Subcutaneous abdominal adipose tissue (tissue), 5 donors: ENCODE measurements around the gene CPE.

Experiments used
- H3K27ac ChIP-seq: one replicate; pipeline ENCODE4 v1.7.0; 2013; ENCODE audit warnings: low read depth, mild to moderate bottlenecking, inconsistent platforms, low read length, moderate library complexity
- H3K27me3 ChIP-seq, 5 donors: one replicate each; pipeline ENCODE4 v1.7.0; 2013; ENCODE audit warnings: low read length in 5 of 5, inconsistent platforms in 1 of 5; ENCODE audit not compliant: control insufficient read depth in 5 of 5, insufficient read depth in 4 of 5
- H3K36me3 ChIP-seq, 5 donors: one replicate each; pipeline ENCODE4 v1.7.0; 2013; ENCODE audit warnings: low read length in 5 of 5; ENCODE audit not compliant: control insufficient read depth in 5 of 5, insufficient read depth in 5 of 5
- H3K4me1 ChIP-seq, 5 donors: one replicate each; pipeline ENCODE4 v1.7.0; 2013; ENCODE audit warnings: low read length in 5 of 5, mild to moderate bottlenecking in 3 of 5, moderate library complexity in 1 of 5; ENCODE audit not compliant: control insufficient read depth in 5 of 5, insufficient read depth in 5 of 5
- H3K4me3 ChIP-seq, 5 donors: one replicate each; pipeline ENCODE4 v1.7.0; 2013; ENCODE audit warnings: low read length in 5 of 5, low read depth in 1 of 5
- H3K9ac ChIP-seq, 5 donors: one replicate each; pipeline ENCODE4 v1.7.0; 2013; ENCODE audit warnings: low read length in 5 of 5, mild to moderate bottlenecking in 4 of 5, moderate library complexity in 3 of 5
- H3K9me3 ChIP-seq, 5 donors: one replicate each; pipeline ENCODE4 v1.7.0; 2013; ENCODE audit warnings: low read length in 5 of 5; ENCODE audit not compliant: control insufficient read depth in 5 of 5
- donor health status: healthy.
- donor health status: healthy.
- donor health status: healthy.
- donor health status: healthy.
- donor health status: healthy.

CPE gene

DNA sequence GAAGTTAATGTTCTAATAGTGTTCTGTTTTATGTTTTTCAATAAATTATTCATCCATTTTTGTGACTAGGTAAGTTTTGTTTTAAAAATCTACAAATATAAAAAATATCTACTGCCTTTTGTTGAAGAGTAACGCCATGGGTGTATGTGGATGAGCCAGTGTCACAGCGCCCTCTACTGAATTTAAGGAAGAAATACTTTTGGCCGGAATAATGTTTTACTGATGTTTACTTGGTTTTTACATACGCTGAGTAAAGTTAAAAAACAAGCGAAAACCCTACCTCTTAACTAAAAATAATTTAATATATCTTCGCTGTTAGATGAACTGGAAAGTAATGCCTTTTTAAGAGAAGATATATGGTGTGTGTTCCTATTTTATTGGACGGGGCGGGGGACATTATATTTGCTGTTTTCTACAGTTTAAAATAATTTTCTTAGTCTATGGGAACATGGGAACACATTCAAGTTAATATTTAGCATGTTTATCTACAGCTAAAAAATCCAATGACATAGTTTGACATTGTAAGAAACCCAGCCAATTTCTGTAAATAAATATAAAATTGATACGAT, 86.1 kb downstream of the CPE start:
- H3K27me3 ChIP-seq, result no peaks in the 10 kb centered on the region
- no peak overlapping the region for H3K4me3 ChIP-seq
- no peak overlapping the region for H3K27ac ChIP-seq
- no peak overlapping the region for H3K9ac ChIP-seq
- no peaks in the 10 kb centered on the region for H3K9me3 ChIP-seq
- peaks cover 3 to 14% (median 11%) of the 10 kb centered on the region in 5 donors for H3K4me1 ChIP-seq
- peaks cover 0 to 7% (median 0%) of the 10 kb centered on the region in 5 donors for H3K36me3 ChIP-seq

DNA sequence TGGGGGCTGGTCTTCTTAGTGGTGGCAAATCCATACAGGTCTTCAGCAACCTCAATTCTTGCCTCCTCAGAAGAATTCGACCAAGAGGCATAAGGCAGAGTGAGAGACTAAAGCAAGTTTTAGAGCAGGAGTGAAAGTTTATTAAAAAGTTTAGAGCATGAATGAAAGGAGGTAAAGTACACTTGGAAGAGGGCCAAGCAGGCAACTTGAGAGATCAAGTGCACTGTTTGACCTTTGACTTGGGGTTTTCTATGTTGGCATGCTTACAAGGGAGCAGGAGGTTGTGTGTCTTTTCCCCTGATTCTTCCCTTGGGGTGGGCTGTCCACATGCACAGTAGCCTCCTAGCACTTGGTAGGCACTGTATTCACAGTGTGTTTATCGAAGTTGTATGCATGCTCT, 91.2 kb downstream of the CPE start:
- peaks cover 6 to 18% (median 11%) of the 10 kb centered on the region in 5 donors for H3K9me3 ChIP-seq
- no peak overlapping the region for H3K27ac ChIP-seq
- peaks cover 0 to 10% (median 0%) of the 10 kb centered on the region in 5 donors for H3K36me3 ChIP-seq
- no peak overlapping the region for H3K9ac ChIP-seq
- H3K27me3 ChIP-seq, result no peaks in the 10 kb centered on the region
- H3K4me1 ChIP-seq, result no peaks in the 10 kb centered on the region
- no peak overlapping the region for H3K4me3 ChIP-seq

DNA sequence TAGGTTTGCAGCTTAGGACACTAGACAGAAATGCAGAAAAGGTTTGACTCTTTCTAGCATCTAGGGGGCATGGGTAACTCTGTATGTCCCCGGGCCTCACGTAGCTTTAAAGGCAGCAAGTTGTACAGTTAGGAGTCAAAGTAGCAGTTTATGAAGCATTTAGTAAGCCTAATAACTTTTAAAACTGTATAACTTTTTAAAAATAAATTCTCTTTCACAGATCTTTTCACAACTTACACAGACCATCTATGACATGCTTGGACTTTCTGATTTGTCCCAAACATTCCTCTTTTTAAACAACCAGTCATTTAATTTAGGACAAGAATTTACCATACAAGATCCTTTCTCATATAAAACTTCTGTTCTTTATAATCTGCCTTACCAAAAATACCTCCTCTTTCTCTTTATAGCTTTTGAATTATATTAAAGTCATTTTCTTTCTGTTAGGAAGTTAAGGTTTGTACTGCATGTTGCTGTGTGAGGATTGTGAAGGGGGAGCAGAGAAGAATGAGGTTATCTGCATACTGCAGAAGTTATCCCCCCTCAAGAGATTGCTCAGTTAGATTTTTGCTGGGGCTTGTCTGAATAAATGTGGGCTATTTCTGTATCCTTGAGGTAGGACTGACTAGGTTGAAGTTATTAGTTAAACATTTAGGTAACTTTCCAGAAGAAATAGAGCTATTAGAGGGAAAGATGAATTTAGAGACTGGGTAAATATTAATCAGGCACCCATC, 94.3 kb downstream of the CPE start:
- peaks cover 0 to 3% (median 0%) of the 10 kb centered on the region in 5 donors for H3K4me1 ChIP-seq
- H3K9me3 ChIP-seq, result peaks cover 6 to 18% (median 11%) of the 10 kb centered on the region in 5 donors
- no peaks in the 10 kb centered on the region for H3K27me3 ChIP-seq
- peaks cover 0 to 5% (median 0%) of the 10 kb centered on the region in 5 donors for H3K36me3 ChIP-seq
- H3K4me3 ChIP-seq, result no peak overlapping the region
- H3K9ac ChIP-seq, result no peak overlapping the region
- H3K27ac ChIP-seq, result no peak overlapping the region

DNA sequence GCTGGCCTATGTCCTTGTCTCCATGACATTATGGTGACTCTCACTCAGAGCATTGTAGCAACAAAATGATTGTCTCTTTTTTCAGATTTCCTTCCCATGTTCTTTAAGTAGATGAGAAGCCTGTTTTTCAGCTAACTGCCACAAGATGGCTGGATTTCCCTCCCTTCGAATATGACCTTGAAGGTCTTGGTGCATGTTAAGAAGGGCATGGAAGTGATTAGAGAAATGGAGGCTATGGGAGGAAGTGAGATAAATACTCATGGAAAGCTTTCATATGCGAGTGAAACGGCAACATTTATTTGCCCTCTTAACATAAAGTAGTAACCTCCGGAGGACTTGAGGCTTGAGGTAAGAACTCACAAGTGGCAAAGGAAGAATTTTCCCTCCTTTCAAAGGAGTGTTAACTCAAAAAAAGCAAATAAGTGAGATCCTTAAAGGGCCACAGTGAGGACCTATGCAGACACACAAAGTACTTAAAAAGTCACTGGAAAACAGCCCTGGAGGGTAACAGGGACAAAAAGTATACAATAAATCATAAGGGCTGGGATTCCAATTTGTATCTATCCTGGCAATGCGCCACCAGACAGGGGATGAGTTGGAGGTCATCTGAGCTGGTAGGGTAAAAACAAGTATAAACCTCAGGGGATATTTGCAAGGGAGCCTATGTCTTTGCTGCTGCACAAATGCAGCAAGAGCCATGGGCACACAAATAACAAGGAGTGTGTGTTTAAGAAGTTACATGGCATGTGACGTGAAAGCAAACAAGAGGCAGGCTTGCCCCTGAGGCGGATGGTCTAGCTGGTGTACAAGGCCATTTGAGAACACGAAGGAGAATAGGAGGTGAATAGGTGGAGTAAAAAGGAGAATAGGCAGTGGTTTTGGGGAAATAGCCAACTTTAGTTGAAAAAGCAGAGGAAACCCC, 96.2 kb downstream of the CPE start:
- H3K36me3 ChIP-seq, result peaks cover 0 to 3% (median 0%) of the 10 kb centered on the region in 5 donors
- no peak overlapping the region for H3K27ac ChIP-seq
- H3K9ac ChIP-seq, result no peak overlapping the region
- H3K27me3 ChIP-seq, result no peaks in the 10 kb centered on the region
- no peak overlapping the region for H3K4me3 ChIP-seq
- H3K4me1 ChIP-seq, result peaks cover 0 to 3% (median 0%) of the 10 kb centered on the region in 5 donors
- peaks cover 6 to 18% (median 11%) of the 10 kb centered on the region in 5 donors for H3K9me3 ChIP-seq

DNA sequence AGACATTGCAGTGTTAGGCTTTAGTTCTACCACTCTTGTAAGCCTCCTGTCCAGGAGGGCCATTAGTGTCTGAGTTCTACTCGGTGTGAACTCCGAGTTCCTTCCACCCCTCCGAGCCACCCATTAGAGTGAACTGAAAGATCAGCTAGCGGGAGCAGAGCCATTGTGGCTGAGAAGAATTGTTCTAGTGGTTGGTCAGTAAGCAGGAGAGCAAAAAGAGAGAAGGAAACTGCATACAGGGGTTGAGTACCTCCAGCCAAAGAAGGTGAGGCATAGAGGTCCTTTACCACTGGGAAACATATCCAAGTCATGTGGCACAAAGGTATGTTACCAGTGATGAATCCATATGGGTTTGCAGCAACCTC, 96.9 kb downstream of the CPE start:
- H3K9me3 ChIP-seq, result peaks cover 6 to 18% (median 11%) of the 10 kb centered on the region in 5 donors
- no peak overlapping the region for H3K4me3 ChIP-seq
- H3K9ac ChIP-seq, result no peak overlapping the region
- no peak overlapping the region for H3K27ac ChIP-seq
- H3K4me1 ChIP-seq, result peaks cover 0 to 3% (median 0%) of the 10 kb centered on the region in 5 donors
- H3K27me3 ChIP-seq, result no peaks in the 10 kb centered on the region
- peaks cover 0 to 3% (median 0%) of the 10 kb centered on the region in 5 donors for H3K36me3 ChIP-seq

DNA sequence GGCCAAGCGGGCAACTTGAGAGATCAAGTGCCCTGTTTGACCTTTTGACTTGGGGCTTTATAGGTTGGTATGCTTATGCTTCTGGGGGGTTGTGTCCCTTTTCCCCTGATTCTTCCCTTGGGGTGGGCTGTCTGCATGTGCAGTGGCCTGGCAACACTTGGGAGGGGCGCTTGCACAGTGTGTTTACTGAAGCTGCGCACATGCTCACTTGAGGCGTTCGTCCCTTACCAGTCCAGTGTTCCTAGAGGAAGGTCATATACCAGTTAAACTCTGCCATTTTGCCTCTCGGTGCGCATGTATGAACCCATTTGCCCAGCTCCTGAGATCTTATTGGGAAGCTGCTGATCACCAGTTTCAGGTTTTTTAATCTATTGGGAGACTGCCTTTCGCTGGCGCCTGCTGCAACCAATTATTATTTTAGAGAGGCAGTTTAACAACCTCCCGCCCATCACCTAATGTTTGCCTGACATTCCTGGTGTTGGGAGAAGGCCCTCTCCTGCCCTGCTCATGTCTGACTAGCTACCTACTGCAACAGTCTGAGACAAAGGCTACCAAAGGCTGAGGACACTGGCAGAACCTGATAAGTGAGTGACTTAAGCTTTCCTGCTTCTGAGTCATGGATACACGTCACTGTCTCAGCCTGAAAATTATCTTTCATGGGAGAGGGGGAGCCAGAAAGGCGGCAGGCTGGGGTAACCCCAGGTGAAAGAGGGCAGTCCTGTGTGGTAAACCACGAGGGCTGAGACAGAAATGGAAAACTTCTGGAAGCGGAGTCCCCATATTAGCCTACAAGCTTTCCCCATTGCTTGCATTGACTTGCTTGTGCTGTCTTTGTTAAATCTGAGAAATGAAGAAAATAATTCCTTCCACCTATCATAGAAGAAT, 97.6 kb downstream of the CPE start:
- Histone ChIP-seq H3K9ac (no peak overlapping the region), H3K36me3 (peaks cover 0 to 3% (median 0%) of the 10 kb centered on the region in 5 donors), H3K4me1 (peaks cover 0 to 3% (median 0%) of the 10 kb centered on the region in 5 donors), H3K27me3 (no peaks in the 10 kb centered on the region), H3K9me3 (peaks cover 6 to 18% (median 11%) of the 10 kb centered on the region in 5 donors), H3K27ac (no peak overlapping the region), H3K4me3 (no peak overlapping the region)

DNA sequence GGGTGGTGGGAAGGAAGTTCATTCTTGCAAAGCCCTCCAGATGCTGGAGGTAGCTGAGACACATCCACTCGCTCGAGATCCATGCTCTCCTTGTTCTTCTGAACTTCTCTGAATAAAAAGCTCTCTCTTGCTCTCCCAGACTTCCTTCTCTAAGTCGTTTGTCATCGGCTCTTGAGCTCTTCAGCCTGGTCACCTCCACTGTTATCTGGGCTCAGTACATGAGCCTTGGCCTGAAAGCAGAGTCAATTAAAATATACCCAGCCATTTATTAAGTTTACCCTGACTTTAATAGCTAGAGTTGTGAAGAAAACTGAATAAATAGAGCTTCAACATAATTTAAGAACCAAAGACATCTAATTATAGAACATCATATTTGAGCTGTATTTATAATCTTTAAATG, 99.0 kb downstream of the CPE start:
- peaks cover 0 to 3% (median 0%) of the 10 kb centered on the region in 5 donors for H3K4me1 ChIP-seq
- peaks cover 0 to 3% (median 0%) of the 10 kb centered on the region in 5 donors for H3K36me3 ChIP-seq
- H3K4me3 ChIP-seq, result no peak overlapping the region
- H3K27me3 ChIP-seq, result no peaks in the 10 kb centered on the region
- peaks cover 1 to 13% (median 7%) of the 10 kb centered on the region in 5 donors for H3K9me3 ChIP-seq
- H3K27ac ChIP-seq, result no peak overlapping the region
- peak overlapping the region in 1 of 5 donors; percentile 57 for H3K9ac ChIP-seq

DNA sequence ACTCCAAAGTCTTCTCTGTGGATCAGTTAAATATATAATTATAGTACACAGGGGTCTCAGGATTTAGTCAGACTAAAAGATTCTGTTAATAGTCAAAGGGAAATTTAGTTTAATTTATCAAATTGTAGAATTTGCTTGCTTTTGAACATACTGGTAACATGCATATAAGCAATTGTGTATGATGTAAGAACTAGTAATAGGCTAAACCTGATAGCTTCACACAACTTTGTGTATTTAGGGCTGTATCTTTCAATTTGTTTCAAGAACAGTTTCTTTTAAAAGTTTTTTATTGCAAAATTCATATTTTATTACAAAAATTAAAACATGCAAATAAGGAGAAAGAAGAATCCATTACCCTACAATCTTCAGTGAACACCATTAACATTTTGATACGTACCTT, 99.5 kb downstream of the CPE start:
- peaks cover 0 to 8% (median 4%) of the 10 kb centered on the region in 5 donors for H3K9me3 ChIP-seq
- no peaks in the 10 kb centered on the region for H3K27me3 ChIP-seq
- peaks cover 0 to 3% (median 0%) of the 10 kb centered on the region in 5 donors for H3K4me1 ChIP-seq
- H3K27ac ChIP-seq, result no peak overlapping the region
- no peak overlapping the region for H3K4me3 ChIP-seq
- no peak overlapping the region for H3K9ac ChIP-seq
- H3K36me3 ChIP-seq, result peaks cover 0 to 3% (median 0%) of the 10 kb centered on the region in 5 donors

DNA sequence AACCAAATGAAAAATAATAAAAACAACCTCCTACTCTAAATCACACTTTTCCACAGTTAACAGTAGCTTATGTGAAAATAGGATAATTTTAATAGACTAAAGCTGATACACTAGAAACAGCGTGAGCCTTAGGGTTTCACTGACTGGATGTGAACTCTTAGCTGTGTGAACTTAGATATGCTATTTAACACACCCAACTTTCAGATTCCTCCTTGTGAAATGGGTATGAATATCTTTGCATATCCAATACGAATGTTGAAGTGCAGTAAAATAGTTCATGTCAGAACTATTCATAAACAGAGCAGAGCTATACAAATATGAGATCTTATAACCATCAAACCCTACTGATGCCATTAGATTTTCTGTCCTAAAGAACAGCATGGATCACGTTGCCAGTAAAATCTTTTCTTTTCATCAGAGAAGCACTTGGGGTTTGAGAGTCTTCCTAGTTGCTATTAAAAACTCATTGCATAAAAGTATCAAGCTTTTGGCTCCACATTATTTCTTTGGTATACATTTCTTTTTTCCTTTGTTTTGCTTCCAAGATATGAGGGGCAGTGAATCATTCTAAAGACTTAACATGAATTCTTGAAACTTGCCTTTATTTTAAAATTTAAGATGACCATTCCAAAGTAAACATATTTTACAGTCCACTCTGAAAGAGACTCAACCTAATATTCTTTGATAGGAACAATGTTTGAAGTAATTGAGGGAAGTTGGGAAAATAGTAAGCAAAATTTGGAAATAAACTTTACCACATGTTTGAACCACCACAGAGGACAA, 102.4 kb downstream of the CPE start:
- no peak overlapping the region for H3K27ac ChIP-seq
- H3K36me3 ChIP-seq, result no peaks in the 10 kb centered on the region
- no peaks in the 10 kb centered on the region for H3K9me3 ChIP-seq
- H3K9ac ChIP-seq, result no peak overlapping the region
- H3K27me3 ChIP-seq, result no peaks in the 10 kb centered on the region
- H3K4me1 ChIP-seq, result peaks cover 0 to 3% (median 0%) of the 10 kb centered on the region in 5 donors
- no peak overlapping the region for H3K4me3 ChIP-seq
